Adipose tissue (tissue), 3 donors: ENCODE data around the gene COBL. TPM values are rescaled to one million over a fixed set of nuclear protein-coding genes. Genes with fewer than 3 reads are reported as not detected.

Experiments used
- H3K27ac ChIP-seq: one replicate; pipeline ENCODE4 v1.5.1; 2013; ENCODE audit warnings: low read depth, low read length
- WGBS, 3 donors: extraction: QIAGEN DNeasy Blood & Tissue Kit; methylation state at CpG; one replicate each; pipeline ENCODE4 v1.1.7; 2013; 5-methylcytosine and 5-hydroxymethylcytosine counted together
- polyA plus RNA-seq, 3 donors: library from polyadenylated mRNA; stranded (reverse); fragments of 200-250 nt; gene quantifications; one replicate each; pipeline ENCODE4 v1.2.3, GENCODE V29; 2013
- donor health status: healthy with polysubstance abuse.
- donor health status: Bipolar disorder and iron deficiency.
- donor health status: healthy.

Gene COBL
- polyA plus RNA-seq, 3 donors = 1.8 to 8.0 (median 4.8) TPM

- no peak overlapping the region for H3K27ac ChIP-seq
- WGBS, 3 donors = 53 to 82% (median 76%) methylated on average over 3 of the region's 3 CpGs
These were observed 26.3 kb downstream of the COBL start for GRCh38 chr7:51290304-51290637.

- WGBS, 3 donors = 49 to 62% (median 52%) methylated on average over 4 of the region's 4 CpGs
- no peak overlapping the region for H3K27ac ChIP-seq
These were observed 26.8 kb downstream of the COBL start for GRCh38 chr7:51289623-51290303.

GRCh38 chr7:51288896-51289622, 27.6 kb downstream of the COBL start:
- WGBS, 3 donors = 46 to 63% (median 53%) methylated on average over 7 of the region's 7 CpGs
- no peak overlapping the region for H3K27ac ChIP-seq

GRCh38 chr7:51286401-51286800, 30.2 kb downstream of the COBL start:
- H3K27ac ChIP-seq = no peak overlapping the region
- WGBS, 3 donors = 87 to 91% (median 88%) methylated on average over 1 of the region's 1 CpG

- H3K27ac ChIP-seq = no peak overlapping the region
- WGBS, 3 donors = 62 to 82% (median 71%) methylated on average over 3 of the region's 3 CpGs
These were observed 36.5 kb downstream of the COBL start for GRCh38 chr7:51280156-51280555.

- H3K27ac ChIP-seq = no peak overlapping the region
- WGBS, 3 donors = 74 to 86% (median 76%) methylated on average over 6 of the region's 6 CpGs
These were observed 37.1 kb downstream of the COBL start for GRCh38 chr7:51279391-51280023.

- 66 to 84% (median 75%) methylated on average over 6 of the region's 6 CpGs for WGBS, 3 donors
These were observed 37.8 kb downstream of the COBL start for GRCh38 chr7:51278797-51279196.

GRCh38 chr7:51276967-51277366, 39.6 kb downstream of the COBL start:
- WGBS, 3 donors = 84 to 90% (median 87%) methylated on average over 5 of the region's 5 CpGs
- H3K27ac ChIP-seq = no peak overlapping the region

More at GRCh38 chr7:51278797-51279196, 37.8 kb downstream of the COBL start:
- no peak overlapping the region for H3K27ac ChIP-seq

GRCh38 chr7:51276091-51276605, 40.5 kb downstream of the COBL start:
- no peak overlapping the region for H3K27ac ChIP-seq
- WGBS, 3 donors = 67 to 81% (median 79%) methylated on average over 7 of the region's 7 CpGs

GRCh38 chr7:51275532-51275931, 41.1 kb downstream of the COBL start:
- 64 to 74% (median 68%) methylated on average over 9 of the region's 9 CpGs for WGBS, 3 donors
- H3K27ac ChIP-seq = no peak overlapping the region

GRCh38 chr7:51274955-51275354, 41.7 kb downstream of the COBL start:
- 79 to 84% (median 82%) methylated on average over 7 of the region's 7 CpGs for WGBS, 3 donors
- H3K27ac ChIP-seq = no peak overlapping the region

- 81 to 90% (median 89%) methylated on average over 10 of the region's 10 CpGs for WGBS, 3 donors
- no peak overlapping the region for H3K27ac ChIP-seq
These were observed 42.6 kb downstream of the COBL start for GRCh38 chr7:51274001-51274400.

GRCh38 chr7:51273360-51273759, 43.2 kb downstream of the COBL start:
- 81 to 85% (median 82%) methylated on average over 1 of the region's 1 CpG for WGBS, 3 donors
- H3K27ac ChIP-seq = no peak overlapping the region

- WGBS, 3 donors = 83 to 94% (median 91%) methylated on average over 5 of the region's 5 CpGs
- no peak overlapping the region for H3K27ac ChIP-seq
These were observed 45.6 kb downstream of the COBL start for GRCh38 chr7:51270965-51271364.

- H3K27ac ChIP-seq = no peak overlapping the region
- WGBS, 3 donors = 65 to 84% (median 79%) methylated on average over 5 of the region's 5 CpGs
These were observed 46.7 kb downstream of the COBL start for GRCh38 chr7:51269911-51270310.

- 84 to 89% (median 85%) methylated on average over 10 of the region's 10 CpGs for WGBS, 3 donors
These were observed 47.3 kb downstream of the COBL start for GRCh38 chr7:51269321-51269720.

GRCh38 chr7:51268859-51269258, 47.8 kb downstream of the COBL start:
- 84 to 99% (median 90%) methylated on average over 7 of the region's 7 CpGs for WGBS, 3 donors
- H3K27ac ChIP-seq = no peak overlapping the region

More at GRCh38 chr7:51269321-51269720, 47.3 kb downstream of the COBL start:
- no peak overlapping the region for H3K27ac ChIP-seq

GRCh38 chr7:51267169-51267568, 49.4 kb downstream of the COBL start:
- H3K27ac ChIP-seq = no peak overlapping the region
- WGBS, 3 donors = 86 to 92% (median 92%) methylated on average over 2 of the region's 2 CpGs
